ENCODE measurements around the gene ECT2L.

GRCh38 chr6:138943089-138943625 is 147.3 kb downstream of the ECT2L start:
- TF ChIP-seq, protein P1, sequence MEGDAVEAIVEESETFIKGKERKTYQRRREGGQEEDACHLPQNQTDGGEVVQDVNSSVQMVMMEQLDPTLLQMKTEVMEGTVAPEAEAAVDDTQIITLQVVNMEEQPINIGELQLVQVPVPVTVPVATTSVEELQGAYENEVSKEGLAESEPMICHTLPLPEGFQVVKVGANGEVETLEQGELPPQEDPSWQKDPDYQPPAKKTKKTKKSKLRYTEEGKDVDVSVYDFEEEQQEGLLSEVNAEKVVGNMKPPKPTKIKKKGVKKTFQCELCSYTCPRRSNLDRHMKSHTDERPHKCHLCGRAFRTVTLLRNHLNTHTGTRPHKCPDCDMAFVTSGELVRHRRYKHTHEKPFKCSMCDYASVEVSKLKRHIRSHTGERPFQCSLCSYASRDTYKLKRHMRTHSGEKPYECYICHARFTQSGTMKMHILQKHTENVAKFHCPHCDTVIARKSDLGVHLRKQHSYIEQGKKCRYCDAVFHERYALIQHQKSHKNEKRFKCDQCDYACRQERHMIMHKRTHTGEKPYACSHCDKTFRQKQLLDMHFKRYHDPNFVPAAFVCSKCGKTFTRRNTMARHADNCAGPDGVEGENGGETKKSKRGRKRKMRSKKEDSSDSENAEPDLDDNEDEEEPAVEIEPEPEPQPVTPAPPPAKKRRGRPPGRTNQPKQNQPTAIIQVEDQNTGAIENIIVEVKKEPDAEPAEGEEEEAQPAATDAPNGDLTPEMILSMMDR (IDR thresholded peaks at IDR 0.05), result no peak
- no peak for TF ChIP-seq POLR2A (IDR thresholded peaks at IDR 0.05)
- TF ChIP-seq EP300 (IDR thresholded peaks at IDR 0.05), result no peak
- no peak for TF ChIP-seq POLR2AphosphoS5 (IDR thresholded peaks at IDR 0.05)

Measured in suprapubic skin (tissue), 4 donors.